AG04449 (cell line): ENCODE data around the gene BFSP1.

Experiments
- CTCF ChIA-PET: fragments of 350-600 bp; formaldehyde crosslinking; extraction: SDS; loops from one replicate; lab custom pipeline; 2021; ENCODE audit warnings: antibody characterized with exemption; lab: Yijun Ruan, JAX
- POLR2A ChIA-PET: fragments of 400-600, 350-600 bp; formaldehyde crosslinking; extraction: SDS; loops from one replicate; lab custom pipeline; 2020; ENCODE audit warnings: antibody characterized with exemption, inconsistent platforms; lab: Yijun Ruan, JAX
- DNase-seq: peaks from one replicate; pipeline ENCODE4 v3.0.0-alpha.2; 2010; ENCODE audit warnings: low read depth, low spot score
- H3K4me3 ChIP-seq: 2 replicates; pipeline ENCODE4 v1.5.1; 2011; ENCODE audit warnings: low read depth, mild to moderate bottlenecking, control low read depth, low read length
- TF ChIP-seq, protein P1 (sequence below): IDR thresholded peaks from one replicate; pipeline ENCODE4 v1.5.1; 2011; ENCODE audit warnings: mild to moderate bottlenecking, moderate library complexity, low read length, control low read depth, inconsistent platforms; ENCODE audit not compliant: insufficient read depth; ENCODE audit errors: missing control alignments

Gene BFSP1

DNA sequence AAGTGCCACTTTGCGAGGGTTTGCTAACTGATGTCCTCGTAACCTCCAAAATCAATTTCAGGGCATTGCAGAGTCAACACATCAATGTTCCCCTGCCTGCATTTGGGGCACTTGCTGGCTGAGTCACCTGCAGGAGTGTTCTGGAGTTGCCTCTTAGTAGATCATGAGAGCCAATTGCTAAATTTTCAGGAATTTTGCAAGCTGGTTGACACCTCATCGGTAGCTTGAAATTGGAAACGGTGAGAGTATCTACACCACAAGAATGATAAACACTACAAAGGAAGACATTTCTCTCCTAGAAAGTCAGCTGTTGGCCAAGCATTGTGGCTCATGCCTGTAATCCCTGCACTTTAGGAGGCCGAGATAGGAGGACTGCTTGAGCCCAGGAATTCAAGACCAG is 10.8 kb upstream of the BFSP1 start:
- POLR2A ChIA-PET = interaction anchor here (0.5 to 3.5 kb wide), 9 partner anchors 16 to 426 kb away, joined by 3 to 26 read pairs (median 3); partner anchors contain the start of gene DSTN
- no peak for DNase-seq

DNA sequence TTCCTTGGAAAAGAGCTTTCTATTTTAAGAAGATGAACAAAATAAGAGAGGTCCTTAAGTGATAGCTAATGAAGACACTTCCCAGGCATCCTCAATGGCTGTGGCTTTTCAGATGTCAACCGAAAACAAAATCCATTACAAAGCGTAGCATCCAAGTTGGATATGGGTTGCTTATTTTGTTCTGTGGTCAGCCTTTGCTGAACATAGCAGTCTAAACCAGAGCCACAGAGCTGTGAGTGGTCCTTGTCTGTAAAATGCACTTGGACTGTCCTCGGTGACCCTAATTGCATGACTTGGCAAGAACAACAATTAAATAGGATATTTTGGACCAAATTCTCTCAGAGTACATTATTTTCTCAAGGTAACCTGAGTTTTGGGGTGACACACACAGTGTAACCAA is 10.4 kb upstream of the BFSP1 start:
- ChIA-PET POLR2A (interaction anchor here (0.5 to 3.5 kb wide), 9 partner anchors 17 to 426 kb away, joined by 3 to 26 read pairs (median 3); partner anchors contain the start of gene DSTN), CTCF (interaction anchor here (0.6 to 7.7 kb wide), 10 partner anchors 12 to 76 kb away, joined by 3 to 44 read pairs (median 7); partner anchors contain the start of gene DSTN)
- no peak for DNase-seq
- H3K4me3 ChIP-seq = no peak overlapping the region
- TF ChIP-seq, protein P1, sequence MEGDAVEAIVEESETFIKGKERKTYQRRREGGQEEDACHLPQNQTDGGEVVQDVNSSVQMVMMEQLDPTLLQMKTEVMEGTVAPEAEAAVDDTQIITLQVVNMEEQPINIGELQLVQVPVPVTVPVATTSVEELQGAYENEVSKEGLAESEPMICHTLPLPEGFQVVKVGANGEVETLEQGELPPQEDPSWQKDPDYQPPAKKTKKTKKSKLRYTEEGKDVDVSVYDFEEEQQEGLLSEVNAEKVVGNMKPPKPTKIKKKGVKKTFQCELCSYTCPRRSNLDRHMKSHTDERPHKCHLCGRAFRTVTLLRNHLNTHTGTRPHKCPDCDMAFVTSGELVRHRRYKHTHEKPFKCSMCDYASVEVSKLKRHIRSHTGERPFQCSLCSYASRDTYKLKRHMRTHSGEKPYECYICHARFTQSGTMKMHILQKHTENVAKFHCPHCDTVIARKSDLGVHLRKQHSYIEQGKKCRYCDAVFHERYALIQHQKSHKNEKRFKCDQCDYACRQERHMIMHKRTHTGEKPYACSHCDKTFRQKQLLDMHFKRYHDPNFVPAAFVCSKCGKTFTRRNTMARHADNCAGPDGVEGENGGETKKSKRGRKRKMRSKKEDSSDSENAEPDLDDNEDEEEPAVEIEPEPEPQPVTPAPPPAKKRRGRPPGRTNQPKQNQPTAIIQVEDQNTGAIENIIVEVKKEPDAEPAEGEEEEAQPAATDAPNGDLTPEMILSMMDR = no peak

More for the DNA sequence above, 10.8 kb upstream of the BFSP1 start:
- CTCF ChIA-PET = interaction anchor here (0.6 to 7.7 kb wide), 10 partner anchors 16 to 454 kb away, joined by 3 to 44 read pairs (median 6); partner anchors contain the start of gene DSTN
- no peak overlapping the region for H3K4me3 ChIP-seq
- TF ChIP-seq, protein P1 = no peak

DNA sequence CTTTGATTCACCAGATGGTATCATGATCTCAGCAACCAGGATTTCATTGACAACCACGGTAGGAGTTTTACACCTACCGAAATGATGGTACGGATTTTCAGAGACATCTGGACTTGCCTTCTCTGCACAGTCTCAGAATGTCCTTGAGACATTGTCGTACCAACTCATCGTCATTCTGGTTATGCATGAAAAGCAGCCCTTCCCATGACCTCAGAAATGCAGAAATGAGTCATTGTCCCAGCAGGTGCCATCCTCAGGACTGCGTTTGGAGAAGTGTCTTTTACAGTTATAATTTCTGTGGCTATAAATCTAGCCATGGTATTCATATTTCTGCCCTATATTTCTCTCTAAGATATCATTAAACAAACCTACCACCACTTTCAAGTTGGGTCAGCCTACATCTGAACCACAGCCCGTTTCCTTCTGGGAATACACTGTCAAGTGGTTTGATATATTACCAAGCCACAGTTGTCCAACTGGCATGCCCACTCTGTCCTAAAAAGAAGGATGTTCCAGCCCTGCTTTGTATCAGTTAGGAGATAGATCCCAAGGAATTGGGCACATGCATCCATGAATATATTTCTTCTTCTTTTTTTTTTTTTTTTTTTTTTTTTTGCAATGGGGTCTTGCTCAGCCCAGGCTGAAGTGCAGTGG is 7.5 kb upstream of the BFSP1 start:
- CTCF ChIA-PET = interaction anchor here (1.6 to 5.5 kb wide), 4 partner anchors 34 to 400 kb away, joined by 4 to 43 read pairs (median 8); partner anchors contain the start of gene DSTN

DNA sequence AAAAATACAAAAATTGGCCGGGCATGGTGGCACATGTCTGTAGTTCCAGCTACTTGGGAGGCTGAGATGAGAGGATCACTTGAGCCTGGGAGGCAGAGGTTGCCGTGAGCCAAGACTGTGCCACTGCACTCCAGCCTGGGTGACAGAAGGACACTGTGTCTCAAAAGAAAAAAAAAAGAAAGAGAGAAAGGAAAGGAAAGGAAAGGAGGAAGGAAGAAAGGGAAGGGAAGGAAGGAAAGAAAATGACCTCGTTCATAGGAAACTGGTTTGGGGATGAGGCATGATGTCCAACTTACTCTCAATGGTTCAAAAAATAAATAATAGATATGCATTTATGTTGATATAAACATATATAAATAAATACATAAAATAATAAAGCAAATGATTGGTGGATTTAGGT is 6.8 kb upstream of the BFSP1 start:
- no peak overlapping the region for H3K4me3 ChIP-seq
- ChIA-PET CTCF (interaction anchor here (1.7 to 2.2 kb wide), 5 partner anchors 9 to 142 kb away, joined by 4 to 19 read pairs (median 10); no protein-coding TSS in a partner anchor), POLR2A (no interaction called here)
- TF ChIP-seq, protein P1 = no peak
- no peak for DNase-seq

More for the DNA sequence above, 7.5 kb upstream of the BFSP1 start:
- TF ChIP-seq, protein P1 = no peak
- POLR2A ChIA-PET = interaction anchor here (0.7 kb wide), 1 partner anchor 34 kb away, joined by 7 read pairs; no protein-coding TSS in a partner anchor
- DNase-seq = no peak
- no peak overlapping the region for H3K4me3 ChIP-seq

DNA sequence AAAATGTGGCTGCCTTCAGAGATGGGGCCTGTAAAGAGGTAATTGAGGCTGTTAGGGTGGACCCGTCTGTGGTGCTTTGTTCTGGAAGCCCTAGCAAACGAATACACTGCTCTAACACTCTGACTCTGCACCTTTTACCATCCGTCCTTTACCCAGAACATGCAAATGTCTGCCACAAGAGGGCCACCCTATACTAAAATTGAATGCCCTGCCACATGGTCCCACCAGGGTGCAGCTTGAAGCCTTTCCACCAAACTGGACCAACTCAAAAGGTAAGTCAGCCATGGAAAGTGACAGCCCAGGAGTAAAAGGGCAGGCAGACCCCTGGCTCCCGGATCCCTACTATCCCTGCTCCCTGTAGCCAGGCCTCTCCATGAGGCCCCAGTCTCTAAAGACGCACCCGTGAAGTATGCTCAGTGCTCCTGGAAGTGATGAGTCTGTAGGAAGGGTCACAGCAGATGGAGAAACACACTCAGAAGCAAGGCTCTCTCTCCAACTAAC is 5.8 kb upstream of the BFSP1 start:
- DNase-seq = no peak
- no peak overlapping the region for H3K4me3 ChIP-seq
- TF ChIP-seq, protein P1 = peak; percentile 87
- CTCF ChIA-PET = interaction anchor here (0.6 to 3.6 kb wide), 29 partner anchors 8 to 459 kb away, joined by 3 to 25 read pairs (median 5); partner anchors contain the start of genes DSTN and RRBP1
- POLR2A ChIA-PET = interaction anchor here (1.3 kb wide), 1 partner anchor 33 kb away, joined by 4 read pairs; the partner anchor contains the start of gene DSTN

DNA sequence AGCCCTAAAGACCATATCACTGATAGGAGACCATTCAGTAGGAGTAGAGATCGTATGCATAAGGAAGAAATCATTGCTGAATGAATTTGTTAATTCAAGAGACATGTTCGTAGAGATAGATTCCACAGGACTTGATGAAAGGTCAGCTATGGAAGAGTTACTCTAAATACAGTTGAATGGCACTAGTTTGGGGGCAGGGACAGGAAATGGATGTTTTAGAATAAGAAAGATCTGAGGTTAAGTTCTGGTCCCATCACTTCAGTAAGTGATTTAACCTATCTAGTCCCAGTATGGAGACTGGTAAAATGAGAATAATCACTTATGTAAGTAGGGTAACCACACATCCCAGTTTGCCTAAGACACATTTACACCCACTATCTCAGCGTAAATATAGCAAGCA is 2.9 kb upstream of the BFSP1 start:
- no peak overlapping the region for H3K4me3 ChIP-seq
- POLR2A ChIA-PET = no interaction called here
- TF ChIP-seq, protein P1 = no peak
- DNase-seq = no peak
- CTCF ChIA-PET = interaction anchor here (0.8 to 3.6 kb wide), 9 partner anchors 9 to 82 kb away, joined by 3 to 23 read pairs (median 4); partner anchors contain the start of gene DSTN
